ENCODE results near the gene CFAP157. TPM values are rescaled to one million over a fixed set of nuclear protein-coding genes. Genes with fewer than 3 reads are reported as not detected.

The CFAP157 gene
- total and polyA plus RNA-seq, 8 donors: 0.14 to 7.6 (median 0.19) TPM; not detected in 3

DNA sequence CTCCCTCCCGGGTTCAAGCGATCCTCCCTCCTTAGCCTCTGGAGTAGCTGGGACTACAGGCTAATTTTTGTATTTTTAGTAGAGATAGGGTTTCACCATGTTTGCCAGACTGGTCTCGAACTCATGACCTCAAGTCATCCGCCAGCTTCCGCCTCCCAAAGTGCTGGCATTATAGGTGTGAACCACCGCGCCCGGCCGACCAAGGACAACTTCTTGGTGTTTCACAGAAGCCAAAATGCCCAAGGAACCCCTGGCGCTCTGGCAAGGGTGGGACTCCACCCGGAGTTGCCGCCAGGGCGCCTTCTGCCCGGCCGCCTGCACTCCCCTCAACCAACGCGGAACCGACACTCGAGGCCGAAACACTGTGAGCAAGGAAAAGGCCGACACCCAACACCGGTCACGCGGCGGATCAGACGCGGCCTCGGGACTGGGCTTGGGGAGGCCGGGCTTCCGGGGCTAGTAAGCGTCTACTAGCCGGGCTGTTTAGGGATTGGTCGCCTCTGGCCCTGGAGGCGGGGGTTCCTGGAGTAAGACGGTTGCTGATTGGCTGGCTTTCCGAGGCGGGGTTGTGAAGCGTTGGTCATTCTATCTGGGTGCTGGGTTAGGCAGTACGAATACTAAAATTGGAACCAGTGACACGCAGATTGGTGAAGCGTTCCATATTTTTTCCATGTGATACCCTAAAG, 7.7 kb upstream of the CFAP157 start:
- 10 to 23% (median 15%) methylated on average over 32 to 41 of the region's 41 CpGs for WGBS, 5 donors
- Histone ChIP-seq H3K27me3 (no peaks in the 10 kb centered on the region), H3K4me3 (peak overlapping the region; percentile 21 to 36 (median 30)), H3K36me3 (peaks cover 0 to 5% (median 0%) of the 10 kb centered on the region in 4 donors), H3K27ac (peak overlapping the region; percentile 79 to 91 (median 86)), H3K9me3 (no peaks in the 10 kb centered on the region), H3K4me1 (peaks cover 0 to 25% (median 13%) of the 10 kb centered on the region in 4 donors)
- TF ChIP-seq, protein P1, sequence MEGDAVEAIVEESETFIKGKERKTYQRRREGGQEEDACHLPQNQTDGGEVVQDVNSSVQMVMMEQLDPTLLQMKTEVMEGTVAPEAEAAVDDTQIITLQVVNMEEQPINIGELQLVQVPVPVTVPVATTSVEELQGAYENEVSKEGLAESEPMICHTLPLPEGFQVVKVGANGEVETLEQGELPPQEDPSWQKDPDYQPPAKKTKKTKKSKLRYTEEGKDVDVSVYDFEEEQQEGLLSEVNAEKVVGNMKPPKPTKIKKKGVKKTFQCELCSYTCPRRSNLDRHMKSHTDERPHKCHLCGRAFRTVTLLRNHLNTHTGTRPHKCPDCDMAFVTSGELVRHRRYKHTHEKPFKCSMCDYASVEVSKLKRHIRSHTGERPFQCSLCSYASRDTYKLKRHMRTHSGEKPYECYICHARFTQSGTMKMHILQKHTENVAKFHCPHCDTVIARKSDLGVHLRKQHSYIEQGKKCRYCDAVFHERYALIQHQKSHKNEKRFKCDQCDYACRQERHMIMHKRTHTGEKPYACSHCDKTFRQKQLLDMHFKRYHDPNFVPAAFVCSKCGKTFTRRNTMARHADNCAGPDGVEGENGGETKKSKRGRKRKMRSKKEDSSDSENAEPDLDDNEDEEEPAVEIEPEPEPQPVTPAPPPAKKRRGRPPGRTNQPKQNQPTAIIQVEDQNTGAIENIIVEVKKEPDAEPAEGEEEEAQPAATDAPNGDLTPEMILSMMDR (IDR thresholded peaks at IDR 0.05): peak in 1 of 7 experiments; percentile 24
- TF ChIP-seq POLR2A (IDR thresholded peaks at IDR 0.05): no peak
- TF ChIP-seq POLR2AphosphoS5 (IDR thresholded peaks at IDR 0.05): peak; percentile 77 to 85 (median 79)
- intact Hi-C loops (cut with DNase I; ENCODE audit: low total_unique reads): no loop called here
- DNase-seq: peak; percentile 96 to 98

DNA sequence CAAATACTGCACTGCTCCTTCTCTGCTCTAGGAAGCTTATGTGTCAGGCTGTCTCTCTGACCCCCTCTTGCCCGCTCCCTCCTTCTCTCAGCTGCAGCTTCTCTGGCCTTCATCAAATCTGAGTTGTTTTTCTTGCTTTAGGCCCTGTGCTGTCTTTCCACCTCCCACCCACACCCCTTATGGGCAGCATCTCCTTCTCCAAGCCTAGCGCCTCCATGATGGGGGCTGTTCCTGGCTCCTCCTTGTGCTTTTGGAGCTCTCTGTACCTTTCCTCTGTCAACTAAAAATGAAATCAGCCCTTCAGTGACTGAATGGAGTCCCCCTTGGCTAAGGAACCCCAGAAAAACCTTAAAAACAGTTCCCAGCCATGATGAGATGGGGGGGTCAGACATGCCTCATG, 6.6 kb upstream of the CFAP157 start:
- H3K4me3 ChIP-seq: no peak overlapping the region
- H3K27me3 ChIP-seq: peaks cover 0 to 2% (median 0%) of the 10 kb centered on the region in 3 donors
- no peaks in the 10 kb centered on the region for H3K36me3 ChIP-seq
- no peaks in the 10 kb centered on the region for H3K9me3 ChIP-seq
- TF ChIP-seq POLR2A (IDR thresholded peaks at IDR 0.05) (no peak), EP300 (IDR thresholded peaks at IDR 0.05) (no peak), POLR2AphosphoS5 (IDR thresholded peaks at IDR 0.05) (no peak)
- TF ChIP-seq, protein P1 (IDR thresholded peaks at IDR 0.05): no peak
- intact Hi-C loops (cut with DNase I; ENCODE audit: low total_unique reads): no loop called here
- peaks cover 0 to 25% (median 13%) of the 10 kb centered on the region in 4 donors for H3K4me1 ChIP-seq
- peak overlapping the region in 4 of 5 donors; percentile 79 to 91 (median 84) for H3K27ac ChIP-seq
- DNase-seq: no peak
- 90 to 100% (median 96%) methylated on average over 2 of the region's 2 CpGs for WGBS, 5 donors

DNA sequence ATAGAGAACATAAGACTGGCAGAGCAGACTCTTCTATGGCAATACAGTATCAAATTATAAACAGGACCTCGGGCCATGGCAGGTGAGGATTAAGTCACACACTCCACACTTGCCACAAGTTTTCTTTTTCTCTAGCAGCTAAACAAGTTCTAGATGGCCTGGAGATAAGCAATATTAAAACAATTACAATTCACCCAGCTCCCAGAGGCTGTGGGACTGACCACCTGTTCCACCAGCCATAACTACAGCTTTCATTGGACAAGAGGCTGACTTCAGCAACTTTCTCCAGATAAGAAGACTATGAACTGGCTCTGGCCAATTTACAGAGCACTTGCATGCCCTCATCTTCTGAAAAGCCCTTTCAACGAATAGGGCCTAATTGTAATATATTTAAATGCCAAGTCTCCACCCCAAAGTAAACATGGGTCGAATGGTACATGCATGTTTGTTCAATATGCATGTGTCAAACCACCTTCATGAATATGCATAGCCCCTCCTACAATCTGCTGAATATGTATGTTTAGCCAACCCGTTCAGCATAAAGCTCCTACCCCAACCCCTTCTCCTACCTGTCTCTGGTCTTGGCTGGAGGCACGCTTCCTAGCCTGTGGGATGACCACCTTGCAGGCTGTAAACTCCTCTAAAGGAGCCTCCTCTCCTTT, 6.1 kb upstream of the CFAP157 start:
- DNase-seq: no peak
- Histone ChIP-seq H3K4me3 (no peak overlapping the region), H3K36me3 (no peaks in the 10 kb centered on the region), H3K4me1 (peaks cover 0 to 25% (median 13%) of the 10 kb centered on the region in 4 donors), H3K27me3 (peaks cover 0 to 5% (median 0%) of the 10 kb centered on the region in 3 donors), H3K9me3 (no peaks in the 10 kb centered on the region), H3K27ac (peak overlapping the region in 2 of 5 donors; percentile 82 to 91)
- TF ChIP-seq POLR2AphosphoS5 (IDR thresholded peaks at IDR 0.05) (no peak), POLR2A (IDR thresholded peaks at IDR 0.05) (no peak), EP300 (IDR thresholded peaks at IDR 0.05) (no peak)
- TF ChIP-seq, protein P1 (IDR thresholded peaks at IDR 0.05): no peak
- 49 to 71% (median 61%) methylated on average over 5 of the region's 5 CpGs for WGBS, 5 donors
- intact Hi-C loops (cut with DNase I; ENCODE audit: low total_unique reads): no loop called here

DNA sequence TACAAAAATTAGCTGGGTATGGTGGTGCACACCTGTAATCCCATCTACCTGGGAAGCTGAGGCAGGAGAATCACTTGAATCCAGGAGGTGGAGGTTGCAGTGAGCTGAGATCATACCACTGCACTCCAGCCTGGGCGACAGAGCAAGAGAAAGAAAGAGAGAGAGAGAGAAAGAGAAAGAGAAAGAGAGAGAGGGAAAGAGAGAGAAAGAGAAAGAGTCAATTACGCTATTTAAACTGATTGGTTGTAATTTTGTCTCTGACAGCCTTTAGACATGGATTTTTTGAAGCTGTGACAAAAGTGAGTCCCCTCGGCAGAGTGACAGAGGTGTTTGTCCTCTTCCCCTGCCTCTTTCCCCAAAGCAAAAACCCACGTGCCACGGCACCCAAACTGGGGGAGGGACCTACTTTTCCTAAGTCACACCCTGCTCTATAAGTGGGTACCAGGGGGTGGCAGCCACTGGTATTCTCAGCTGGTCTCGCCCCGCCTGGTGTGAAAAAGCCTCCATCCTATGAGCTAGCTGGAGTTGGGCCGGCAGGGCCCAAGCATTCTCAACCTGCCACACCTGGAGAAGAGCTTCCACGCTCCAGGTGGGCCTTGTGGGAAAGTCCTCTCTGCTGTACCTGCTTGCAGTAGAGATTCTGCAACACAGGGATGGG, 3.4 kb upstream of the CFAP157 start:
- peaks cover 0 to 5% (median 0%) of the 10 kb centered on the region in 3 donors for H3K27me3 ChIP-seq
- 64 to 74% (median 73%) methylated on average over 8 to 9 of the region's 9 CpGs for WGBS, 5 donors
- H3K27ac ChIP-seq: no peak overlapping the region
- intact Hi-C loops (cut with DNase I; ENCODE audit: low total_unique reads): no loop called here
- H3K36me3 ChIP-seq: no peaks in the 10 kb centered on the region
- no peak for DNase-seq
- peaks cover 0 to 25% (median 13%) of the 10 kb centered on the region in 4 donors for H3K4me1 ChIP-seq
- no peaks in the 10 kb centered on the region for H3K9me3 ChIP-seq
- H3K4me3 ChIP-seq: no peak overlapping the region
- TF ChIP-seq POLR2AphosphoS5 (IDR thresholded peaks at IDR 0.05) (no peak), POLR2A (IDR thresholded peaks at IDR 0.05) (no peak), EP300 (IDR thresholded peaks at IDR 0.05) (no peak)
- TF ChIP-seq, protein P1 (IDR thresholded peaks at IDR 0.05): no peak

Measured in stomach (tissue), 9 donors.